Stimulated activated CD8-positive, alpha-beta memory T cell treated with anti-CD3 and anti-CD28 coated beads, Interleukin-15, amount 100 ng/mL, for 24 hours (primary cell): Measurements from ENCODE around the gene WDR33.

Experiments used
- DNase-seq: peaks from one replicate; pipeline ENCODE4 v3.0.0-alpha.2; 2020; ENCODE audit warnings: low read depth

The WDR33 gene

DNA sequence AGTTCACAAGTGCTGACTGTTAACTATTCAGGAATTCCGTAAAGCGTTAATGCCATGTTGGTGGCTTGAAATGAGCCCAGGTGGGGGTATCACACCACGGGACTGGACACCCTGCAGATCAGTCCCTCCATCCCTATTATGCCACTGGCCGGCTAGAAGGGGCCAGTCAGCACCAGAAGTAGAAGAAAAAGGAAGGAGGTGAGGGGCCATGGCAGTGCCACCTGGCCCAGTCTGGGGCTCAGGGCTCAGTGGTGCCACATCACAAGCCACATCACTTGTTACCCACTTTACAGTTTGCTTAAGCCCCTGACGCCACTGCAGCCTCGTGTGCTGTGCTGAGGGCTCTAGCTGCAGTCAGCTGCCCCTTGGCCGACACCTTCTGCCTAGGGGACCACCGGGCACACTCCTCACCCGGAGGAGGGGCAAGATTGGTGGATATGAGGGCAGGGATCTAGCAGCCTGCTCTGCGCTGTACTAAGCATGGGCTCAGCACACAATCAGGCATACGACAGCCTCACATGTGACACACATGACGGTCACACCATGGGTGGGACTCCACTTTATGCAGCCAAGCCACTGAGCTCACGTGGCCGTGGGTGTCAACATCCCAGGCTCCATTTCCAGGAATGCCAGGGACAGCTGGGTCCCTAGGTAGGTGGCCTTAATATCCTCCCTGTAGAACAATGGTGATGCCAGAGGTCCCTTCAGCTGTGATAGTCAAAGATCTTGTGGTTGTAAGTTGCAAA is 139.2 kb downstream of the WDR33 start:
- DNase-seq: no peak

- no peak for DNase-seq
These were observed 140.0 kb downstream of the WDR33 start for GRCh38 chr2:127670957-127671290.

DNA sequence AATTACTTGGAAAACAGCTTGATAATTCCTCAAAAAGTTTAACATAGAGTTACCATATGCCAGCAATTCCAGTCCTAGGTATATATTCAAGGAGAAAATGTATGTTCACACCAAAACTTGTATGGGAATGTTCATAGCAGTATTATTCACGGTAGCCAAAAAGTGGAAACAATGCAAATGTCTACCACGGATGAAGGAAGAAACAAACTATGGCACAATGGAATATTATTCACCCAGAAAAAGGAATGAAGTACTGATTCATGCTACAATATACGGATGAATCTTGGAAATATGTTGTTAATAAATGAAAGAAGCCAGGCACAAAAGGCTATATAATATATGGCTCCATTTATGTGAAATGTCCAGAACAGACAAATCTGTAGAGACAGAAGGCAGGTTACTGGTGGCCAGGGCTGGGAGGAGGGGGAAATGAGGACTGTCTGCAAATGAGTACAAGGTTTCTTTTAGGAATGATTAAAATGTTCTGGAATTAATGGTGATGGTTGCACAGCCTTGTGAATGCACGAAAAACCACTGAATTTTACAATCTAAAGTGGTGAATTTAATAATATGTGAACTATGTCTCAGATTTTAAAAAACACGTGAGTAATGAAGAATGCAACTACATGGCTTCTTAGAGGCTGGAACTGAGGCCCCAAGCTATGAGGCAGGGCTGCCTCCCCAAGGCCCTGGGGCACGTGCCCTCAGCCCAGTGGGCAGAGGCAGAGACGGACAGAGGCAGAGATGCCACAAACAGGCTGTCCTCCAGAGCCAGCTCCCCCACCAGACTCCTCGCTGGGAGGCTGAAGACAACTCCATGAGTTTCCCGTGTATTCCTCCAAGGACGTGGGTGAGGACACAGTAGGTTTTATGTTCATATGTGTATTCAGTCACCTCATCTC is 140.7 kb downstream of the WDR33 start:
- no peak for DNase-seq

DNA sequence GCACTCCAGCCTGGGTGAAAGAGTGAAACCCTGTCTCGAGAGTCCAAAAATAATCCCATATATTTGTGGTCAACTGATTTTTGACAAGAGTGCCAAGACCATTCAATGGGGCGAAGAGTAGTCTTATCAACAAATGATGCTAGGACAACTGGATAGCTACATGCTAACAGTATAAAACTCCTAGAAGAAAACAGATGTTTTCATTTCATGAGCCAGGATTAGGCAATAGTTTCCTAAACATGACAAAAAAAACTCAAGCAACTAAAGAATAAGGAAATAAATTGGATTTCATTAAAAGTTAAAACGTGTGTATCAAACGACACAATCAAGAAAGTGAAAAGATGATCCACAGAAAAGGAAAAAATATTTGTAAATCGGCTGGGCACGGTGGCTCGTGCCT is 141.9 kb downstream of the WDR33 start:
- no peak for DNase-seq

DNA sequence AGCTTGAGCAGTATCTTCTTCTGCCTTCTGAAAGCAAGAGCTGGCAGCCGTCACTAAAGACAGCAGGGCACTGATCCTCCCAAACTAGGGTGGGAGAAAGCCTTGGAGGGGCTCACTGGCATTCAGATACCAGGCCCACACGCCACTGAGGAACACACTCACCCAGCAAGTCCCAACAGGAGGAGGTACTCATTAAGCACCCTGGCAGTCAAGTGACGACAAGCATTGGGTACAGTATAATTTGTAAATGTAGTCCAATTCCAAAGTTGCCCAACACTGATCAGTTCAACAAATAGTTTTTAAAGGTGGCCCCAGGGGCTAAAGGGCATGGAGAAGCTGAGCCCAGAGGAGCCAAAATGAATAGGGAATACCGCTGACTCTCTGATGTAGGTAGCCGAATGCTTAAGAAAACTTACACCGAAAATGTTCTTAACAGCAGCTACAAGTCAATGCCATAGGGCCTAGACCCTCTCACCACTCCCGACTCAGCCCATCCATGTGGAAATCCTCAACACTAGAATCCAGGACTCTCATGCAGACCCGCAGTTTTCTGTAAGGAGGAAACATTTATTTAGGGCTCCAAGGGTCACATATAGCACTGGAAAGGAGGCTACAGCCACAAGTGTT is 145.6 kb downstream of the WDR33 start:
- no peak for DNase-seq

DNA sequence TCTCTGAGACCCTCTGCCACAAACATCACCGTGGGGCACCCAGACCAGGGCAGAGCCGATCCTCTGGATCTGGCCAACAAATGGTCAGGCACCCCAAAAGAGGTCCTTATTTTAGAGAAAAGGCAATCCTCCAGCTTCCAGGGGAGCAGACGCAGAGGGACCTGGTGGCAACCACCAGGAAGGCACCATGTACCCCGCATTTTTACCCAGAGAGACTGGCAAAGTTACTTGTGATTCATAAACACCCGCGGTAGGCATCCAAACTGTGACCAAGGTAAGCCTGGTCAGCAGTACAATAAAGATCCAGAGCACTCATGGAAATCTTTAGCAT is 146.1 kb downstream of the WDR33 start:
- DNase-seq: no peak

DNA sequence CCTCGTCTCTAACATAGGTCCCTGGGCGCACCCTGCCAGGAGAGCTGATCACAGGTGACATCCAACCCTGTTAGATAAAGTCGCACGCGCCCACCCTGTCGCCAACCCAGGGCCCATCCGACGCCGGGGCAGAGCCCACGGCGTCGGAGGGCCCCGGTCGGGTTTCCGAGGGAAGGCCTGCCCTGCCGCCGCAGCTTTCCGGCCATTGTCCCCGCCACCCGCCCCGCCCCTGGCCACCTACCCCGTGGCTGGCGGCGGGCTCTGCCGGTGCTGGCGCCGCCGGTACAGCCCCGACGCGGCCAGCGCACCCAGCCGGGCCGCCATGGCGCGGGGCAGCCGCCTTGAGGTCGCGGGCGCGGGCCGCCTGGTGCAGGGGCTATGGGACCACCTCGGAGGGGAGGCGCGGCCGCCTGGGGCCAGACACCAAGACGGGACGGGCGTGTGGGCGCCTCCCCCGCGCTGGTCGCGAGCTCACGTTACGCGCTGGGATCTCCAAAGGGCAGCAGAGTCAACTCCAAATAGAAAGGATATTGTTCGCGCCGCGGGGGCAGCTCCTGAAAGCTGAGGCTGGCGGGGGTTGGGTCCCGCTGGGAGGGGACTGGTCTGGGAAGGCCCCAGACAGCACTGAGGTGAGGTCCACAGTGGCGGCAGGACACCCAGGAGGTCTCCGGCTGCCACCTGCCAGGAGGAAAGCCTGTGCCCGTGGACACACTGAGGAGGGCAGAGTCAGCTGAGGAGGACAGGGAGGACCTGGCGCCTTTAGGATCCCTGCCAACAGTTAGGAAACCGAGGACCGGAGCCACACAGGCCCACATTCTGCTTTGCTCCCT is 146.7 kb downstream of the WDR33 start:
- DNase-seq: no peak

DNA sequence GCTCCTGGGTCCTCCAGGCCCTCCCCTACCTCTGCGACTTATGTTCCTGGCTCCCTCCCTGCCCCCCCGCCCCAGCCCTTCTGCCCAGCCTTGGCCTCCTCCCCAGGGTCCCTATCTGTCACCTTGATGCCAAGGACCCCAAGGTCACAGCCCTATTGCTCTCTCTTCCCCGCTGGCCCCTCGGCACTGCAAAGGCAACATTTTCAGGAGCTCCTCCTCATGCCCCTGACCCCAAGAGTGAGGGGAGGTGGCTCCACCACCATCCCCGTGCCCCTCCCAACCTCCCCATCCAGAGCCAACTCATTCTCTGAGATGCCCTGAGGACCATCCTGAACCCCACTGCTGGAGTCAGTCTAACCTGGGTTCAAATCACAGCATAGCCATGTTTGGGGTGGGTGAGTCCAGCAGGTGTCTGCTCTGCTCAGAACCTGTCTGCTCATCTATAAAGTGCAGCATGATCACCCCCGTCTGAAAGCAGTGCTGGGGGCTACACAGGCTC is 147.4 kb downstream of the WDR33 start:
- DNase-seq: no peak

- DNase-seq: no peak
These were observed 147.9 kb downstream of the WDR33 start for GRCh38 chr2:127662937-127663565.

GRCh38 chr2:127661949-127662510 is 148.9 kb downstream of the WDR33 start:
- DNase-seq: no peak

DNA sequence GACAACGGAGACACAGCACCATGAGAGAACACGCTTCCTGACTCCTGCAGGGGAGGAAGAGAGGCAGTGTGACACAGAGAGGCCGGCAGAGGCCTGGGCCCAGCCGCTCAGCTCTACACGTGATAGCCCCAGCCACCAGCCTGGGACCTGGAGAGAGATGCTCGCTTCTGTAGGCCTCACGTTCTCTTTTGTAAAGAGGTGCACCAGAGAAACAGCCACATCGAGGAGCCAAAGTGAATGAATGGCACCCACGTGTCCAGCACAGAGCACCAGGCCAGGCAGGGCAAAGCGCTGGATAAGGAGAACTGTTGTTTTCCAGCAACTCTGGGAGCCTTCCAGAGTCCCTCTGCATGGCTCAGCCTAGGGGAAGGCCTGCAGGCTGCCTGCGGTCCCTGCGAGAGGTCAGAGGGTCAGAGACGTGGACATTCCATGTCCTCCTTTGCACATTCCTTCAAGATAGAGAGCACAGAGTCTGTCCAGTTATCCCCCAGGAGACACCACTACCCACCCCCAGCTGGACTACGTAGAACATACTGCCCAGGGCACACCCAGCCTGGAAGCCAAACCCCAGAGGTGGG is 149.8 kb downstream of the WDR33 start:
- no peak for DNase-seq

GRCh38 chr2:127660291-127660578 is 150.7 kb downstream of the WDR33 start:
- no peak for DNase-seq

DNA sequence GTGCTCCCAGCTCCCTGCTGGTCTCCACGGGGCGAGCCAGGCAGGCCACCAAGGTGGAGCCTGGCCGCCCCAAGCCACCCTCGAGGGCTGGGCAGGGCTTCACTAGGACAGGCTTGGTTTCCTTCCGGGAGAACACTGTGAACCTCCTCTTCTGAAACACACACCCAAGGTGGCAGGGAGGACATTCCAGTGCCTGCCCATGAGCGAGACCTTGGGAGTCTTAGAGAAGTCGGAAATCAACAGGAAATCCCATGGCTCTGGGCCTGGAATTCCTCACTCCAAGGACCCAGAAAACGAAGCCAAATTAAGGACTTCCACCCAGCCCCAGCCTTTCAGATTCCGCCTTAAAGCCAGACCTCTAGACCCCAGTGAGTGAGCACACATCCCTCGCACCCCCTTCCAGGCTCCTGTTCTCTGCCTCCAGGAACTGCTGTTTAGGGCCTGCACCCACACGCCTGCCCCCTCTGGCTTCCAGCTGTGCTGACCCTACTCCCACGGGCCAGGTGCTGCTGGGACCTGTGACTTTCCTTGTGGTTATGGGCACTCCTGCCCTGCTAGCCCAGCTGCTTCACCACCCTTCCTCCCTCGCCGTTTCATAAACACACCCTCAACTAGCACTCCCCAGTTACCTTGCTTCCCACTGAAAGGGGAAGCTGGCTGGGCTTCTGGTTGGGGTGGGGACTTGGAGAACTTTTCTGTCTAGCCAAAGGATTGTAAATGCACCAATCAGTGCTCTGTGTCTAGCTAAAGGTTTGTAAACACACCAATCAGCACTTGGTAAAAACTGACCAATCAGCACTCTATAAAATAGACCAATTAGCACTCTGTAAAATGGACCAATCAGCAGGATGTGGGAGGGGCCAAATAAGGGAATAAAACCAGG is 151.3 kb downstream of the WDR33 start:
- no peak for DNase-seq

DNA sequence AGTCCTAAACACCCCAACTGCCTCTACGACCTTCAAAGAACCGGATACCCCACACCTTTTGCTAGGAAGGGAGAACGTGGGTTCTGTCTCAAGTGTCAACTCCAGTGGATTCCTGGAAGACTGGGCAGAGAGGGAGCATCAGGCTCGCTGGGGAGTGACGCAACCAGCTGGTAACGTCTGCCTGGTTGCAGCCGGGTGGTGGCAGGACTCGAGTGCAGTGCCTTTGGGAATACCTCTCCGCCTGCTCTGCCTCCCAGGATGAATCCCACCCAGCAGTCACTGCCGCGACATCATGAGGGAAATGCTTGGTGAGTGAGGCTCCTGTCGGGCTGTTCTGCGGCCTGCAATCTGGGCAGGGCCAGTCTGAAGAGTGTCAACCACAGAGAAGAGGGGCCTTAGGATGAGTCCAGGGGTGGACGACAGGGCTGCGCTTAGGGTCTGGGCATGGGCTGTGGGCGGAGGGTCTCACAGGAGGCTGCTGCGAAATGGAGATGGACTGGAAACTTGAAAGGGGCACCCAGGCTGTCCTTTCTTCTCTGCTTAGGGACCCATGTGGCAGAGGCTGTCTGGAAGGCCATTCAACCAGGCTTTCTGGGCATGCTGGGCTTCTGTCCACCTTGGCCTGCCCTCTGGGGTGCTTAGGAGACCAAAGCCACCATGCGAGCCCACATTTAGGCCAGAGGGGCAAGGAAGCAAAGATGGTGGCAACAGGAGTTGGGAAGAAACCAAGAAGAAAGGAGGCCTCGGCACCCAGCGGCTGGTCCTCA is 152.1 kb downstream of the WDR33 start:
- DNase-seq: no peak

DNA sequence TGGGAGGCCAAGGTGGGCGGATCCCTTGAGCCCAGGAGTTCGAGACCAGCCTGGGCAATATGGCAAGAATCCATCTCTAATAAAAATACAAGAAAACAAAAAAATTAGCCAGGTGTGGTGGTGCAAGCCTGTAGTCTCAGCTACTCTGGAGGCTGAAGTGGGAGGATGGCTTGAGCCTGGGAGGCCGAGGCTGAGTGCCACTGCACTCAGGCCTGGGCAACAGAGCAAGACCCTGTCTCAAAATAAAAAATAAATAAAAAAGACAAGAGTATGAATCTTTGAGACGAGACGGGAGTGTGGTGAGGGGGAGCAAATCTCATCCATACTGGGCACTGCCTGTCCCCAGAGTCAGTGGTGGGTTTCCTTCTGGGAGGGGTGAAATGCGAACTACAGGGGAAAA is 152.8 kb downstream of the WDR33 start:
- no peak for DNase-seq

DNA sequence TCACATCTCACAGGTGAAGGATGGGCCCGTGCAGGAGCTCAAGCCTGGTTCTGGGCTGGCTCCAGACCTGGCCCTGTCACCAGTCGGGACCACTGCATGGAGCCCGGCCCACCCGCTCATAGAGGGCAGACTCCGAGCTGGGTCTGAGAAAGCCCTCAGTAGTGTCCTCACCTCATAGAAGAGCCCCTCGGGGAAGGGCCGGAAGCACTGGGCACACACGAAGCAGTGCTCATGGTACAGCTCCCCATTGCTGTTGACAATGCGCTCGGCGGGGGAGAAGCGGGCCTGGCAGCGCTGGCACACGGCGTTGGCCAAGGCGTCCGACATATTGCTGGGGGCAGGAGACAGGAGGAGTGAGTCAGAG is 153.8 kb downstream of the WDR33 start:
- no peak for DNase-seq

DNA sequence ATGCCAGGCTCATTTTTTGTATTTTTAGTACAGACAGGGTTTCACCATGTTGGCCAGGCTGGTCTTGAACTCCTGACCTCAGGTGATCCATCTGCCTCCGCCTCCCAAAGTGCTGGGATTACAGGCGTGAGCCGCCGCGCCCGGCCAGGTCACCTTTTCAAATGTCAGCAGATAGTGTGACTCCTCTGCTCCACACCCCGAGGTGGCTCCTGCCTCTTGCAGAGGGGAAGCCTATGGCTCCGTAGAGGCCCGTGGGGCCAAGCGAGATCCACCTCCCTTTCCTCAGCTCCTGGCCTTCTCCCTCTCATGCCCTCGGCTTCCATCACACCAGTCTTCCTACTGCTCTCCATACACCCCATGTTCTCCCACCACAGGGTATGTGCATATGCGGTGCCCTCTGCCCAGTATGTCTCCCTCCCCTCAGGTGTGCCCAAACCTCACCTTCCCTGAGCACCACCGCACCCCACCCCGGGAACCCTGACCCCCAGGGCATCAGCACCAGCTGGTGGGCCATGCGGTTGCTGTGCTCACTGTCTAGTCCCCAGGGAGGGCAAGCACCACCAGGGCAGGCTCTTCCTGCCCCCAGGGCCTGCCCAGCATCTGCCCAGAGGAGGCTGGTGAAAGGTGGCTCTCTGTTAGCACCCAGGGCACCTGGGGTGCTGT is 154.3 kb downstream of the WDR33 start:
- DNase-seq: no peak

DNA sequence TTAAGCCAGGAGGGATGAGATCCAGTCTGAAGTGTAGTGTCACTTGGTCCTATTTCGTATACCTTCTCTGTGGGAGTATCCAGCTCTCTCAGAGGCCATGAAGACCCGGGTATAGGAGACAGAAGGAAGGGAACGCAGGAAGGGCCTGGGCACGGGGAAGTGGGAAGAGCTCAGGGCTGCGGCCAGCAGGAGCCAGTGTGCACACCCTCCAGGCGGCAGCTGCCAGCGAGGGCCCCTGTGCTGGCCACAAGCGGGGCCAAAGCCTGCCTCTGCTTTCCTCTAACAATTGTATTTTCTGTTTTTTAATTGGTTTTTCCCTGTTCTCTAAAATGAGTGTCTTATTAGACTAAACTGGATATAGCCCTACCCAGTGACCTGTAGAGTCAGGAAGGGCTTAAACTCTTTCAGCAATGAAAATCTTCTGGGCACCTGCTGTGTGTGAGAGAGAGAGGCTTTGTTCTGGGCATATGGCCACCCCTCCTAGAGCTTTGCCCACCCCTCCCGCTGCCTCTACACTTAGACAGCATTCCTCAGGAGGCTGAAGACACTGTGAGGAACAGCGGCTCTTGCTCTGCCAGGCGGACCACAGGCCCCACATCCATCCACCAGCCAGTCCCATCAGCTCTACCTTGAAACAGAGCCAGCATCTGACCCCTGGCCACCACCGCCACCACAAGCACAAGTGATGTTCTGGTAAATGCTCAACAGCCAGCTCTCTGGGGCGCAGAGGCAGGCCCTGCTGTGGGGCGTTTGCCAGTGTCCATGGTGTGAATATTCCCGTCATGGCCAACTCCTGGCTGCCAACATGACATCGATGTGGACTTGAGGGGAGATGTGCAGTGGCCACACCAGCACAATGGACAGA is 155.5 kb downstream of the WDR33 start:
- no peak for DNase-seq
